IMR-90 (cell line): ENCODE measurements around the gene TTC24. TPM values are rescaled to one million over a fixed set of nuclear protein-coding genes. Genes with fewer than 3 reads are reported as not detected.

Experiments used
- ATAC-seq: fragments of 200-7000 bp; cut with Tn5 transposase; 2 replicates; pipeline ENCODE4 v1.9.1; 2020; ENCODE audit warnings: low read depth, mild to moderate bottlenecking, moderate library complexity
- BruUV-seq: library from RNA; stranded (reverse); fragments of 400-500 nt; replicated peaks from 2 replicates; lab custom pipeline; 2021; lab: Mats Ljungman, UMichigan
- CTCF ChIA-PET: fragments of 300-600 bp; formaldehyde crosslinking; extraction: SDS; loops from one replicate; lab custom pipeline; 2021; ENCODE audit warnings: antibody characterized with exemption; lab: Yijun Ruan, JAX
- POLR2A ChIA-PET: fragments of 300-600 bp; sonication (Branson Sonifier 250); formaldehyde crosslinking; loops from one replicate; lab custom pipeline; 2022; ENCODE audit warnings: antibody characterized with exemption; ENCODE audit not compliant: unreplicated experiment; lab: Charles Lee
- DNase-seq: peaks from one replicate; pipeline ENCODE4 v3.0.0; 2013
- H2AFZ ChIP-seq: replicated peaks from 2 replicates; pipeline ENCODE3; 2013; ENCODE audit warnings: low read length, mild to moderate bottlenecking; ENCODE audit not compliant: poor library complexity
- H2AK5ac ChIP-seq: 2 replicates; pipeline ENCODE4 v1.6.1; 2013; ENCODE audit warnings: low read depth, low read length, inconsistent platforms
- H2AK9ac ChIP-seq: replicated peaks from 2 replicates; pipeline ENCODE3; 2013; ENCODE audit warnings: mild to moderate bottlenecking, low read depth, low read length, moderate library complexity; ENCODE audit not compliant: poor library complexity
- H2BK120ac ChIP-seq: 2 replicates; pipeline ENCODE4 v1.6.1; 2013; ENCODE audit warnings: low read depth, low read length, inconsistent platforms
- H2BK15ac ChIP-seq: 3 replicates; pipeline ENCODE4 v1.6.1; 2013; ENCODE audit warnings: low read depth, low read length, inconsistent platforms
- H2BK20ac ChIP-seq: 2 replicates; pipeline ENCODE4 v1.6.1; 2013; ENCODE audit warnings: low read depth, mild to moderate bottlenecking, inconsistent platforms, low read length, moderate library complexity
- H2BK5ac ChIP-seq: 2 replicates; pipeline ENCODE4 v1.6.1; 2013; ENCODE audit warnings: mild to moderate bottlenecking, low read depth, low read length, inconsistent platforms; ENCODE audit not compliant: poor library complexity, severe bottlenecking
- H3K14ac ChIP-seq: replicated peaks from 2 replicates; pipeline ENCODE4 v1.6.1; 2013; ENCODE audit warnings: low read depth, low read length, inconsistent platforms
- H3K18ac ChIP-seq: 2 replicates; pipeline ENCODE4 v1.6.1; 2013; ENCODE audit warnings: low read depth, low read length, control low read depth
- H3K23ac ChIP-seq: 2 replicates; pipeline ENCODE4 v1.6.1; 2013; ENCODE audit warnings: low read depth, low read length, inconsistent platforms
- H3K27ac ChIP-seq: 2 replicates; pipeline ENCODE4 v1.5.1; 2013; ENCODE audit warnings: mild to moderate bottlenecking, control low read depth, low read length; ENCODE audit not compliant: insufficient read depth
- H3K27me3 ChIP-seq: 2 replicates; pipeline ENCODE4 v1.6.1; 2013; ENCODE audit warnings: low read length; ENCODE audit not compliant: control insufficient read depth, insufficient read depth
- H3K36me3 ChIP-seq: 2 replicates; pipeline ENCODE4 v1.6.1; 2013; ENCODE audit warnings: low read length, mixed read lengths; ENCODE audit not compliant: control insufficient read depth, insufficient read depth
- H3K4ac ChIP-seq: 2 replicates; pipeline ENCODE4 v1.6.1; 2013; ENCODE audit warnings: low read depth, low read length, inconsistent platforms
- H3K4me1 ChIP-seq: 2 replicates; pipeline ENCODE4 v1.6.1; 2013; ENCODE audit warnings: low read length, mixed read lengths; ENCODE audit not compliant: control insufficient read depth, insufficient read depth
- H3K4me2 ChIP-seq: 2 replicates; pipeline ENCODE4 v1.6.1; 2013; ENCODE audit warnings: low read depth, mild to moderate bottlenecking, control low read depth, low read length, moderate library complexity
- H3K4me3 ChIP-seq: 2 replicates; pipeline ENCODE4 v1.5.1; 2013; ENCODE audit warnings: low read depth, mild to moderate bottlenecking, control low read depth, low read length, moderate library complexity; ENCODE audit not compliant: insufficient read depth
- H3K56ac ChIP-seq: 2 replicates; pipeline ENCODE4 v1.6.1; 2013; ENCODE audit warnings: low read length, inconsistent platforms; ENCODE audit not compliant: insufficient read depth; ENCODE audit errors: extremely low read depth
- H3K79me1 ChIP-seq, 2 experiments: 2 replicates each; pipeline ENCODE4 v1.6.1; 2013; ENCODE audit warnings: low read length in 2 of 2, inconsistent platforms in 1 of 2, low read depth in 1 of 2
- H3K9ac ChIP-seq: 2 replicates; pipeline ENCODE4 v1.6.1; 2013; ENCODE audit warnings: low read depth, low read length, control low read depth
- H3K9me1 ChIP-seq: 2 replicates; pipeline ENCODE4 v1.6.1; 2013; ENCODE audit warnings: low read length, inconsistent platforms; ENCODE audit not compliant: insufficient read depth
- H3K9me3 ChIP-seq: 2 replicates; pipeline ENCODE4 v1.6.1; 2013; ENCODE audit warnings: low read length; ENCODE audit not compliant: control insufficient read depth, insufficient read depth
- H4K20me1 ChIP-seq: 2 replicates; pipeline ENCODE4 v1.6.1; 2013; ENCODE audit warnings: low read length, inconsistent platforms; ENCODE audit not compliant: insufficient read depth
- H4K5ac ChIP-seq: 2 replicates; pipeline ENCODE4 v1.6.1; 2013; ENCODE audit warnings: mild to moderate bottlenecking, low read depth, low read length, control low read depth
- H4K8ac ChIP-seq, 2 experiments: 2 replicates each; pipeline ENCODE4 v1.6.1; 2013; ENCODE audit warnings: low read depth in 2 of 2, low read length in 2 of 2, control low read depth in 1 of 2, inconsistent platforms in 1 of 2
- H4K91ac ChIP-seq: 2 replicates; pipeline ENCODE4 v1.6.1; 2013; ENCODE audit warnings: low read depth, low read length, inconsistent platforms; ENCODE audit not compliant: insufficient read depth
- BHLHE40 ChIP-seq: fragments of 150-350 bp; IDR thresholded peaks from 2 replicates; pipeline ENCODE4 v1.6.1; 2016; ENCODE audit warnings: mild to moderate bottlenecking, low read depth, low read length
- CEBPB ChIP-seq: IDR thresholded peaks from 2 replicates; pipeline ENCODE4 v1.6.1; 2012; ENCODE audit warnings: low read depth, low read length, improper control_type of control experiment
- CHD1 ChIP-seq: IDR thresholded peaks from 2 replicates; pipeline ENCODE4 v1.6.1; 2012; ENCODE audit warnings: low read depth, low read length, improper control_type of control experiment
- FOS ChIP-seq: fragments of 150-350 bp; IDR thresholded peaks from 2 replicates; pipeline ENCODE4 v1.6.1; 2016; ENCODE audit warnings: low read depth, low read length
- MAFK ChIP-seq: IDR thresholded peaks from 2 replicates; pipeline ENCODE4 v1.6.1; 2012; ENCODE audit warnings: low read depth, low read length, improper control_type of control experiment
- MXI1 ChIP-seq: IDR thresholded peaks from 2 replicates; pipeline ENCODE4 v1.6.1; 2012; ENCODE audit warnings: low read depth, mild to moderate bottlenecking, low read length, moderate library complexity, borderline replicate concordance
- NFE2L2 ChIP-seq: fragments of 150-350 bp; IDR thresholded peaks from 2 replicates; pipeline ENCODE4 v1.6.1; 2016; ENCODE audit warnings: low read depth, mild to moderate bottlenecking, low read length
- RAD21 ChIP-seq: IDR thresholded peaks from 2 replicates; pipeline ENCODE4 v1.6.1; 2012; ENCODE audit warnings: low read length, improper control_type of control experiment
- RCOR1 ChIP-seq: IDR thresholded peaks from 2 replicates; pipeline ENCODE4 v1.6.1; 2012; ENCODE audit warnings: mild to moderate bottlenecking, low read length, improper control_type of control experiment; ENCODE audit not compliant: insufficient replicate concordance
- RFX5 ChIP-seq: IDR thresholded peaks from 2 replicates; pipeline ENCODE4 v1.8.0; 2012; ENCODE audit warnings: low read depth, mild to moderate bottlenecking, low read length, moderate library complexity
- SMC3 ChIP-seq: fragments of 150-350 bp; IDR thresholded peaks from 2 replicates; pipeline ENCODE4 v1.6.1; 2016; ENCODE audit warnings: low read depth, mild to moderate bottlenecking, antibody characterized with exemption, low read length, moderate library complexity
- WGBS, 2 experiments: methylation state at CpG; one replicate each; pipeline versions ENCODE4 v1.1.5 to v1.1.7; 2013; ENCODE audit warnings: missing lambda C conversion rate in 2 of 2; ENCODE audit not compliant: insufficient read length in 1 of 2; ENCODE audit errors: extremely low coverage in 2 of 2; 5-methylcytosine and 5-hydroxymethylcytosine counted together
- dilution Hi-C: fragments of 300-500 bp; cut with HindIII; formaldehyde crosslinking; loops from one replicate; pipeline ENCODE4 v1.14.3; 2018; ENCODE audit warnings: low sequenced_read_pairs; ENCODE audit not compliant: unreplicated experiment
- in situ Hi-C: fragments of 300-500 bp; cut with MboI; formaldehyde crosslinking; loops from 3 replicates; pipeline ENCODE4 v1.14.3; 2019; ENCODE audit warnings: low sequenced_read_pairs, inconsistent platforms, mixed read lengths
- intact Hi-C: fragments of 100-400 bp; cut with micrococcal nuclease; formaldehyde crosslinking; loops from 2 replicates; pipeline ENCODE4 v1.10.0; 2022
- polyA plus RNA-seq, 3 experiments: library from polyadenylated mRNA; depleted of rRNA; stranded (reverse); fragments of >200 nt; gene quantifications; 2 replicates each; pipeline ENCODE4 v1.2.3, GENCODE V29; 2012; ENCODE audit warnings: low replicate concordance in 1 of 3
- total RNA-seq: library from RNA; depleted of rRNA; stranded (reverse); fragments of >200 nt; gene quantifications from 2 replicates; pipeline ENCODE4 v1.2.3, GENCODE V29; 2012
- TF ChIP-seq, protein P1 (sequence below): conservative IDR thresholded peaks from 2 replicates; pipeline ENCODE4 v1.5.1; 2012; ENCODE audit warnings: mild to moderate bottlenecking, low read depth, low read length, improper control_type of control experiment
- TF ChIP-seq, protein P2 (sequence below): fragments of 150-350 bp; IDR thresholded peaks from 2 replicates; pipeline ENCODE4 v1.6.1; 2017; ENCODE audit warnings: mild to moderate bottlenecking, antibody characterized with exemption, low read length, low read depth

Gene TTC24
- total and polyA plus RNA-seq, 2 of the 4 experiments (the other 2 are of a cell fraction) = not detected

DNA sequence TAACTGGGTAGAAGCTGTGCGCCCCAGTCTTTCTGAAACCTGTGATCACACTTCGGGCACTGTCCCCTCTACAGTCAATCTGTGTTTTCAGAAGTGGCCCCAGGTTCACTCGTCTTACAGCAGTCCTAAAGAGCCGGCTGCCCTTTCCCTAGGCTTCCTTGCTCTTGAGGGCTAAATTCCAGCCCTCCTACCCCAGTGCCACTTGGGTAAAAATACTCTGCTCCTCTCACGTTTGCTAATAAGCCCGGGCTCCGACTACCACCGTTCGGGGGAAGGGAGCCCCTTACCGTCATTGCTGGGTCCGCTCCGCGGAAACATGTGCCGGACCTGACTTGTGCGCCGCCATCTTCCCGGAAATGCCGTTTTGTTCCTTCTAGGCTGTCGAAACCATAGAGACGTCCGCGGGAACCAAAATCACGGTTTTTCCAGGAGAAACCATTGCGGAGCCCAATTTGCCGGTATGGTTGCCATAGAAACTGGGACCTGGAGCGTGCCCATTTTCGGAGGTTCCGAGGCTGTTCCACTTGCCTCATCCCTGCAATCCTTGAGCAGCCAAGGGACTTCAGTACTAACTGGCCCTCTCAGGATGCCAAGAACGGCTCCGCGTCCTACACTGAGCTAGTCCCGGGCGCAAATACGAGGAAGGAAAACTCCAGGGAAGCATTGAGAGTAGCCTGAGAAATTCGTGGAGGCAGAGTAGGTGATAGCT is 21.8 kb downstream of the TTC24 start, which contains the start of gene GPATCH4 (continued):
- no peak for TF ChIP-seq MAFK

DNA sequence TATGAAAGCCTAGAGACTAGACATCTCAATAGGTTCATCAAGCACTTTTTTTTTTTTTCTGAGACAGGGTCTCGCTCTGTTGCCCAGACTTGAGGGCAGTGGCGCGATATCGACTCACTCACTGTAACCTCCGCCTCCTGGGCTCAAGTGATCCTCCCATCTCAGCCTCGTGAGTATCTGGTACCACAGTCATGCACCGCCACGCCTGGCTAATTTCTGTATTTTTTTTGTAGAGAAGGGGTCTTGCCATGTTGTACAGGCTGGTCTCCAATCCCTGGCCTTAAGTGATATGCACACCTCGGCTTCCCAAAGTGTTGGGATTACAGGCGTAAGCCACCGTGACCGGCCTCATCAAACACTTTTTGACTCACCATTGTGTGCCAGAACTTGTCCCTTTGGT is 22.4 kb downstream of the TTC24 start:
- no peaks in the 10 kb centered on the region for H3K27me3 ChIP-seq
- TF ChIP-seq CEBPB (no peak), CHD1 (no peak), BHLHE40 (no peak), NFE2L2 (no peak), FOS (no peak), RCOR1 (no peak), MXI1 (no peak), SMC3 (no peak), RFX5 (no peak), MAFK (no peak), RAD21 (no peak)
- TF ChIP-seq, protein P1, sequence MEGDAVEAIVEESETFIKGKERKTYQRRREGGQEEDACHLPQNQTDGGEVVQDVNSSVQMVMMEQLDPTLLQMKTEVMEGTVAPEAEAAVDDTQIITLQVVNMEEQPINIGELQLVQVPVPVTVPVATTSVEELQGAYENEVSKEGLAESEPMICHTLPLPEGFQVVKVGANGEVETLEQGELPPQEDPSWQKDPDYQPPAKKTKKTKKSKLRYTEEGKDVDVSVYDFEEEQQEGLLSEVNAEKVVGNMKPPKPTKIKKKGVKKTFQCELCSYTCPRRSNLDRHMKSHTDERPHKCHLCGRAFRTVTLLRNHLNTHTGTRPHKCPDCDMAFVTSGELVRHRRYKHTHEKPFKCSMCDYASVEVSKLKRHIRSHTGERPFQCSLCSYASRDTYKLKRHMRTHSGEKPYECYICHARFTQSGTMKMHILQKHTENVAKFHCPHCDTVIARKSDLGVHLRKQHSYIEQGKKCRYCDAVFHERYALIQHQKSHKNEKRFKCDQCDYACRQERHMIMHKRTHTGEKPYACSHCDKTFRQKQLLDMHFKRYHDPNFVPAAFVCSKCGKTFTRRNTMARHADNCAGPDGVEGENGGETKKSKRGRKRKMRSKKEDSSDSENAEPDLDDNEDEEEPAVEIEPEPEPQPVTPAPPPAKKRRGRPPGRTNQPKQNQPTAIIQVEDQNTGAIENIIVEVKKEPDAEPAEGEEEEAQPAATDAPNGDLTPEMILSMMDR = no peak
- TF ChIP-seq, protein P2, sequence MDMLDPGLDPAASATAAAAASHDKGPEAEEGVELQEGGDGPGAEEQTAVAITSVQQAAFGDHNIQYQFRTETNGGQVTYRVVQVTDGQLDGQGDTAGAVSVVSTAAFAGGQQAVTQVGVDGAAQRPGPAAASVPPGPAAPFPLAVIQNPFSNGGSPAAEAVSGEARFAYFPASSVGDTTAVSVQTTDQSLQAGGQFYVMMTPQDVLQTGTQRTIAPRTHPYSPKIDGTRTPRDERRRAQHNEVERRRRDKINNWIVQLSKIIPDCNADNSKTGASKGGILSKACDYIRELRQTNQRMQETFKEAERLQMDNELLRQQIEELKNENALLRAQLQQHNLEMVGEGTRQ = no peak
- in situ Hi-C loops = no loop called here
- H2BK20ac ChIP-seq = no peak overlapping the region
- intact Hi-C loops = loop anchor here (2.0 kb wide), 1 partner anchor 145 kb away; no protein-coding TSS in a partner anchor
- ChIA-PET POLR2A (no interaction called here), CTCF (interaction anchor here (1.0 kb wide), 1 partner anchor 156 kb away, joined by 4 read pairs; no protein-coding TSS in a partner anchor)
- no peak overlapping the region for H4K91ac ChIP-seq
- H3K23ac ChIP-seq = peak overlapping the region; percentile 75
- no peaks in the 10 kb centered on the region for H3K9me3 ChIP-seq
- no peak overlapping the region for H3K18ac ChIP-seq
- 0 out of 2 replicates have a peak, but pooled peaks cover 4% of the 10 kb centered on the region for H3K4me1 ChIP-seq
- peaks cover 13% of the 10 kb centered on the region for H3K36me3 ChIP-seq
- H2BK5ac ChIP-seq = peak overlapping the region; percentile 17
- dilution Hi-C loops = no loop called here
- H4K8ac ChIP-seq = peak overlapping the region; percentile 78 to 90
- H2AFZ ChIP-seq = peak overlapping the region; percentile 97
- ATAC-seq (no peak), DNase-seq (no peak)
- H2BK15ac ChIP-seq = no peak overlapping the region
- H4K20me1 ChIP-seq = no peaks in the 10 kb centered on the region
- peak overlapping the region; percentile 68 for H2AK9ac ChIP-seq
- H2AK5ac ChIP-seq = peak overlapping the region; percentile 35
- peak overlapping the region; percentile 52; the same call in 1 of the 2 replicates for H3K9ac ChIP-seq
- H4K5ac ChIP-seq = peak overlapping the region; percentile 32
- H3K79me1 ChIP-seq = peaks cover 16 to 49% of the 10 kb centered on the region in 2 experiments; a peak in 3 of 4 replicates
- H3K27ac ChIP-seq = no peak overlapping the region
- H3K9me1 ChIP-seq = peaks cover 14% of the 10 kb centered on the region
- no peak overlapping the region for H2BK120ac ChIP-seq
- peak overlapping the region; percentile 78 for H3K4me3 ChIP-seq
- peak overlapping the region; percentile 88 for H3K14ac ChIP-seq
- H3K4me2 ChIP-seq = peak overlapping the region; percentile 56
- peak overlapping the region; percentile 67 for H3K56ac ChIP-seq
- H3K4ac ChIP-seq = peak overlapping the region; percentile 69; the same call in 1 of the 2 replicates
- WGBS, 2 experiments = no CpG with 5 or more reads among the region's 12 CpGs
- BruUV-seq = no TSS peak
